GM19397 (cell line): Measurements from ENCODE around the gene RALB.
"Not testable (repeated sequence)": the region's sequence is repeated elsewhere in the genome, so short reads cannot be mapped to it uniquely, and the experiment has no call there.

Experiments used
- ATAC-seq: cut with Tn5 transposase; IDR thresholded peaks from one replicate; pipeline ENCODE4 v1.9.1; 2021; ENCODE audit warnings: mild to moderate bottlenecking, moderate library complexity; ENCODE audit not compliant: unreplicated experiment

Gene RALB

GRCh38 chr2:120224735-120225548 lies 27.7 kb upstream of the RALB start:
- no peak for ATAC-seq

GRCh38 chr2:120225549-120226065 lies 27.0 kb upstream of the RALB start:
- no peak for ATAC-seq

- no peak for ATAC-seq
Observed at GRCh38 chr2:120226316-120226715, 26.3 kb upstream of the RALB start.

- no peak for ATAC-seq
Observed at GRCh38 chr2:120227111-120227991, 25.3 kb upstream of the RALB start.

- ATAC-seq = no peak
Observed at GRCh38 chr2:120228503-120228902, 24.1 kb upstream of the RALB start.

GRCh38 chr2:120229341-120229740 lies 23.3 kb upstream of the RALB start:
- ATAC-seq = no peak

GRCh38 chr2:120230515-120231471 lies 21.9 kb upstream of the RALB start:
- ATAC-seq = no peak

GRCh38 chr2:120231564-120231973 lies 21.1 kb upstream of the RALB start:
- no peak for ATAC-seq

GRCh38 chr2:120231974-120232635 lies 20.5 kb upstream of the RALB start:
- ATAC-seq = peak; percentile 77

GRCh38 chr2:120233292-120233691 lies 19.4 kb upstream of the RALB start:
- ATAC-seq = no peak

GRCh38 chr2:120235158-120235557 lies 17.5 kb upstream of the RALB start:
- not testable (repeated sequence) for ATAC-seq

- no peak for ATAC-seq
Observed at GRCh38 chr2:120235681-120236080, 17.0 kb upstream of the RALB start.

GRCh38 chr2:120236316-120236715 lies 16.3 kb upstream of the RALB start:
- no peak for ATAC-seq

GRCh38 chr2:120236791-120237190 lies 15.9 kb upstream of the RALB start:
- ATAC-seq = no peak

GRCh38 chr2:120237491-120237902 lies 15.2 kb upstream of the RALB start:
- no peak for ATAC-seq

- no peak for ATAC-seq
Observed at GRCh38 chr2:120238728-120239487, 13.7 kb upstream of the RALB start.

- ATAC-seq = no peak
Observed at GRCh38 chr2:120239488-120240287, 13.0 kb upstream of the RALB start.

GRCh38 chr2:120240901-120241429 lies 11.7 kb upstream of the RALB start:
- ATAC-seq = no peak
